MG63 (cell line): Measurements from ENCODE around the gene CUL4A. TPM values are rescaled to one million over a fixed set of nuclear protein-coding genes. Genes with fewer than 3 reads are reported as not detected.
A peak's percentile ranks its signal among the peaks of the same experiment; 100 is the strongest.
"Not testable (repeated sequence)": the region's sequence is repeated elsewhere in the genome, so short reads cannot be mapped to it uniquely, and the experiment has no call there.

Source experiments
- DNase-seq: peaks from one replicate; pipeline ENCODE4 v3.0.0-alpha.2; 2020
- H3K27me3 ChIP-seq: fragments of 250-450 bp; sonication (Bioruptor Pico); 2 replicates; pipeline ENCODE4 v1.5.1; 2020; ENCODE audit warnings: mild to moderate bottlenecking, moderate library complexity
- H3K36me3 ChIP-seq: fragments of 250-450 bp; sonication (Bioruptor Pico); 2 replicates; pipeline ENCODE4 v1.5.1; 2020; ENCODE audit warnings: mild to moderate bottlenecking, moderate library complexity
- H3K4me3 ChIP-seq: fragments of 250-450 bp; sonication (Bioruptor Pico); 2 replicates; pipeline ENCODE4 v1.5.1; 2020; ENCODE audit warnings: mild to moderate bottlenecking, moderate library complexity
- H3K9me3 ChIP-seq: fragments of 250-450 bp; sonication (Bioruptor Pico); 2 replicates; pipeline ENCODE4 v1.5.1; 2020; ENCODE audit warnings: mild to moderate bottlenecking, moderate library complexity
- total RNA-seq: library from RNA; depleted of rRNA; stranded (reverse); fragments of >200 nt; shearing (Covaris generic); gene quantifications from 2 replicates; pipeline ENCODE4 v1.2.3, GENCODE V29; 2014; ENCODE audit warnings: low replicate concordance; rRNA removed

The CUL4A gene
- total RNA-seq, result 157 and 2,206 TPM in 2 replicates

GRCh38 chr13:113209336-113209758 lies at the start of gene CUL4A:
Gene CUL4A, plus strand, starts transcription at chr13:113209613. Its CDS starts 15 bp downstream, at chr13:113209628.
- peaks cover 67% of the 10 kb centered on the region for H3K36me3 ChIP-seq
- peak; percentile 86 for DNase-seq
- H3K4me3 ChIP-seq, result peak within 1 kb of the TSS; percentile 96

DNA sequence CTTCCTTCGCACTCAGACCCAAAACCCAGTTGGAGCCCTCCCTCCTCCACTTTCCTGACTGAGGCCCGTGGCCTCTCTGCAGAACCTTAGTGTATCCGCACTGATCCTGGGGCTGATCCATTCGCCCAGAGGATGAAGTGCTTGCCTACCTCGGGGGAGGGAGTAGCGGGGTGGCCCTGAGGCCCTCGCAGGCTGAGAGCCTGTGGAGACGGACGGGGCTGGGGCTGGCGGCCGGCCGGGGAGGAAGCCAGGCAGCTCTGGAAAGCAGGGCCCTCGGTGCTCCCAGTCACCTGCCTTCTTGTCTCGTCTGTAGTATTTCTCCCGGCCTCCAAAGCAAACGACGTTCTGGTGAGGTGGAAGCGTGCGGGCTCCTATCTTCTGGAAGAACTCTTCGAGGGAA lies 49.7 kb upstream of the CUL4A start:
- H3K36me3 ChIP-seq, result no peaks in the 10 kb centered on the region
- DNase-seq, result no peak
- no peak overlapping the region for H3K4me3 ChIP-seq
- H3K9me3 ChIP-seq, result no peaks in the 10 kb centered on the region
- peaks cover 9% of the 10 kb centered on the region for H3K27me3 ChIP-seq

More at GRCh38 chr13:113209336-113209758, at the start of gene CUL4A:
- no peaks in the 10 kb centered on the region for H3K27me3 ChIP-seq
- H3K9me3 ChIP-seq, result no peaks in the 10 kb centered on the region

DNA sequence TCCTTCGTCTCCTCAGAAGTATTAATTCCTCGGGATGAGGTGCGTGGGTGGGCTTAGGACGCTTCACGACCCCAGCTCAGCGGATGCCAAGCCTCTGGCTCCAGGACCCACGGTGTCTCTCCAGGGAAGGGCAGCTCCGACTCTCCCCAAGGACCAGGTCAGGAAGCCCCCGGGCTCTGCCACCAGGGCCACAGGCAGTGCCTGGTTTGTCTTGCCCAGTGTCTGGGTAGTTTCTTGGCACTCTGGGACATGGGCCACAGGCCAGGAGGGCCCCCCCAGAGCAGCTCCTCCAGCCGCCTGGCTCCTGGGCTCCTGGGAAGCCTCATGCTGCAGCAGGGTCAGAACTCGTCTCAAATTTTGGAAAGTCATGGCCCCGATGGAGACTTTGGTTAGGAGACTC lies 48.4 kb upstream of the CUL4A start:
- Histone ChIP-seq H3K27me3 (peaks cover 9% of the 10 kb centered on the region), H3K9me3 (no peaks in the 10 kb centered on the region), H3K4me3 (no peak overlapping the region), H3K36me3 (no peaks in the 10 kb centered on the region)
- DNase-seq, result no peak

DNA sequence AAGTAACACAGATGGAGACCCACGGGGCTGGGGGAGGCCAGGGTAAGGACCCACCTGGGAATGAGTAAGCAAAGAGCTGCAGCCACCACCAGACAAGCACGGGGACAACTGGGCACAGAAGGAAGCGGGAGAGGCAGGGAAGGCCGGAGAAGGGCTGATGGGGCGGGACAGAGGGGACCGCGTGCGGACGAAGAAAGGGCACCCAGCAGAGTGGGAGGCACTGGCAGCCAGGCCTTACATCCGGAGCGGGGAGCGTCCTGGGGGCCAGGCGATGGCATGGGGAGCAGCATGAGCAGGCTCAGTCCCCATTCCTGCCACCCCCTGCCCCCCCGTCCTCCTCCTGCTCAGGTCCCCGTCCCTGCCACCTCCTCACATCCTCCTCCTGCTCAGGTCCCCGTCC lies 48.0 kb upstream of the CUL4A start:
- no peak for DNase-seq
- peaks cover 9% of the 10 kb centered on the region for H3K27me3 ChIP-seq
- no peak overlapping the region for H3K4me3 ChIP-seq
- no peaks in the 10 kb centered on the region for H3K9me3 ChIP-seq
- no peaks in the 10 kb centered on the region; the same call in 1 of the 2 replicates for H3K36me3 ChIP-seq

DNA sequence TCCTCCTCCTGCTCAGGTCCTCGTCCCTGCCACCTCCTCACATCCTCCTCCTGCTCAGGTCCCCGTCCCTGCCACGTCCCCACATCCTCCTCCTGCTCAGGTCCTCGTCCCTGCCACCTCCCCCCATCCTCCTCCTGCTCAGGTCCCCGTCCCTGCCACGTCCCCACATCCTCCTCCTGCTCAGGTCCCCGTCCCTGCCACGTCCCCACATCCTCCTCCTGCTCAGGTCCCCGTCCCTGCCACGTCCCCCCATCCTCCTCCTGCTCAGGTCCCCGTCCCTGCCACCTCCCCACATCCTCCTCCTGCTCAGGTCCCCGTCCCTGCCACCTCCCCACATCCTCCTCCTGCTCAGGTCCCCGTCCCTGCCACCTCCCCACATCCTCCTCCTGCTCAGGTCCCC lies 47.4 kb upstream of the CUL4A start:
- not testable (repeated sequence) for H3K27me3 ChIP-seq, DNase-seq, H3K9me3 ChIP-seq, H3K4me3 ChIP-seq, H3K36me3 ChIP-seq

GRCh38 chr13:113162783-113163685 lies 46.4 kb upstream of the CUL4A start:
- Histone ChIP-seq H3K27me3 (peaks cover 9% of the 10 kb centered on the region), H3K4me3 (no peak overlapping the region), H3K9me3 (no peaks in the 10 kb centered on the region), H3K36me3 (peaks cover 11% of the 10 kb centered on the region; the same call in 1 of the 2 replicates)
- no peak for DNase-seq

- no peak overlapping the region for H3K4me3 ChIP-seq
- H3K9me3 ChIP-seq, result no peaks in the 10 kb centered on the region
- H3K36me3 ChIP-seq, result peaks cover 23% of the 10 kb centered on the region
- peaks cover 9% of the 10 kb centered on the region for H3K27me3 ChIP-seq
- no peak for DNase-seq
Measured at GRCh38 chr13:113164492-113164891, 44.9 kb upstream of the CUL4A start.

- no peaks in the 10 kb centered on the region for H3K9me3 ChIP-seq
- DNase-seq, result no peak
Measured at GRCh38 chr13:113166266-113166665, 43.1 kb upstream of the CUL4A start.

GRCh38 chr13:113166681-113167080 lies 42.7 kb upstream of the CUL4A start:
- Histone ChIP-seq H3K36me3 (peaks cover 41% of the 10 kb centered on the region), H3K4me3 (no peak overlapping the region), H3K9me3 (no peaks in the 10 kb centered on the region), H3K27me3 (peaks cover 9% of the 10 kb centered on the region)
- DNase-seq, result no peak

More at GRCh38 chr13:113166266-113166665, 43.1 kb upstream of the CUL4A start:
- Histone ChIP-seq H3K36me3 (peaks cover 37% of the 10 kb centered on the region), H3K4me3 (no peak overlapping the region), H3K27me3 (peaks cover 9% of the 10 kb centered on the region)

- DNase-seq, result no peak
- no peak overlapping the region for H3K4me3 ChIP-seq
- peaks cover 9% of the 10 kb centered on the region for H3K27me3 ChIP-seq
- H3K36me3 ChIP-seq, result peaks cover 46% of the 10 kb centered on the region
- H3K9me3 ChIP-seq, result no peaks in the 10 kb centered on the region
Measured at GRCh38 chr13:113167155-113167554, 42.3 kb upstream of the CUL4A start.

DNA sequence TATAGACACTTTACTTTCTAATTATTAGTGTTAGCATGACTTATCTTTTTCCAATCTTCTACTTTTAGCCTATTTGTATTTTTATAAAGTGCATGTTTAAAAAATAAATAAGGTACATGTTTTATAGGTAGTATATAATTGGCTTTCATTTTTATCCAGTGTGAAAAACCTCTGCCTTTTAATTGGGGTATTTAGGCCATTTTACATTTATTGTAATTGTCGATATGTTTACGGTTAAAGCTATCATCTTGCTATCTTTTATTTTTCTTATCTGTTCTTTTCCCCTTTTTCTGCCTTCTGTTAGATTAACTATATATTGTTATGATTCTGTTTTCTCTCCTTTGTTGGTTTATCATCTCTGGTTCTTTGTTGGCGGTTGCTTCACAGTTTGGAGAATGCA lies 41.8 kb upstream of the CUL4A start:
- peaks cover 9% of the 10 kb centered on the region for H3K27me3 ChIP-seq
- H3K4me3 ChIP-seq, result no peak overlapping the region
- H3K9me3 ChIP-seq, result no peaks in the 10 kb centered on the region
- peaks cover 49% of the 10 kb centered on the region for H3K36me3 ChIP-seq
- DNase-seq, result no peak

GRCh38 chr13:113168211-113168610 lies 41.2 kb upstream of the CUL4A start:
- DNase-seq, result no peak
- peaks cover 53% of the 10 kb centered on the region for H3K36me3 ChIP-seq
- no peaks in the 10 kb centered on the region for H3K9me3 ChIP-seq
- peaks cover 4% of the 10 kb centered on the region for H3K27me3 ChIP-seq
- H3K4me3 ChIP-seq, result no peak overlapping the region

GRCh38 chr13:113169277-113170272 lies 39.8 kb upstream of the CUL4A start:
- Histone ChIP-seq H3K27me3 (no peaks in the 10 kb centered on the region), H3K36me3 (peaks cover 60% of the 10 kb centered on the region), H3K4me3 (no peak overlapping the region), H3K9me3 (no peaks in the 10 kb centered on the region)
- no peak for DNase-seq

- H3K36me3 ChIP-seq, result peaks cover 70% of the 10 kb centered on the region
- H3K27me3 ChIP-seq, result no peaks in the 10 kb centered on the region
- no peak overlapping the region for H3K4me3 ChIP-seq
- DNase-seq, result no peak
- H3K9me3 ChIP-seq, result no peaks in the 10 kb centered on the region
Measured at GRCh38 chr13:113170511-113170910, 38.9 kb upstream of the CUL4A start.

GRCh38 chr13:113171250-113172125 lies 37.9 kb upstream of the CUL4A start:
- Histone ChIP-seq H3K9me3 (no peaks in the 10 kb centered on the region), H3K4me3 (no peak overlapping the region), H3K27me3 (no peaks in the 10 kb centered on the region), H3K36me3 (peaks cover 75% of the 10 kb centered on the region)
- DNase-seq, result no peak

DNA sequence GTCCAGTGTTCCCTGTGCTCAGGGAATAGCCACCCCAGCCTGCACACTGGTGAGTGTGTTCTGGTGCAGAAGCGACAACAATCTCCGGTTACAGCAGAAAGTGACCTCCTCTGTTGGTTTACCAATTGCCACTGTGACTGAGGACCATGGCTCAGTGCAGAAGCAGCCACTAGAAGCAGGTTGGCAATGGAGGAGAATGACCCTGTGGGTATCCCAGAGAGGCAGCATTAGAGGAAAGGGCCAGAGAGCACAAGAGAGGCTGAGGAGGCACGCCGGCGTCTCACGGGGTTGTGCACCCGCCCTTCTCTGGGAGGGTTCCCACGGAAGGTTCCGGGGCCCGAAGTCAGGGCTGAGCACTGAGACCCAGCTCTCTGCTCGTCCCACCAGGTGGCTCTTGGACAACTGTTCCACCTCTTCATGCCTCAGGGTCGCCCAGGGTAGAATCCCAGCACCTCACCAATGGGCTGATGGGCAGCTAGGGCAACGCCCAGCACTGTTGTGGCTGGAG lies 36.9 kb upstream of the CUL4A start:
- no peaks in the 10 kb centered on the region for H3K27me3 ChIP-seq
- peaks cover 78% of the 10 kb centered on the region for H3K36me3 ChIP-seq
- DNase-seq, result no peak
- H3K4me3 ChIP-seq, result no peak overlapping the region
- no peaks in the 10 kb centered on the region for H3K9me3 ChIP-seq
